GM23248 (cell line): ENCODE data around the gene ZNF674. TPM values are rescaled to one million over a fixed set of nuclear protein-coding genes. Genes with fewer than 3 reads are reported as not detected.

Experiments
- DNase-seq: peaks from one replicate; pipeline ENCODE4 v3.0.0-alpha.2; 2015
- H2AFZ ChIP-seq: fragments of 200-600 bp; sonication (generic); 2 replicates; pipeline ENCODE4 v1.6.1; 2016; ENCODE audit warnings: antibody characterized with exemption
- H3F3A ChIP-seq: fragments of 200-600 bp; sonication (generic); 2 replicates; pipeline ENCODE4 v1.6.1; 2016; ENCODE audit warnings: mild to moderate bottlenecking, antibody characterized with exemption, mixed run types; ENCODE audit not compliant: insufficient read depth
- H3K27ac ChIP-seq: fragments of 200-600 bp; sonication (generic); 2 replicates; pipeline ENCODE4 v1.5.1; 2016; ENCODE audit warnings: mild to moderate bottlenecking
- H3K27me3 ChIP-seq: fragments of 200-600 bp; sonication (generic); replicated peaks from 2 replicates; pipeline ENCODE4 v1.6.1; 2016; ENCODE audit warnings: mild to moderate bottlenecking; ENCODE audit not compliant: insufficient read depth
- H3K36me3 ChIP-seq: fragments of 200-600 bp; sonication (generic); 2 replicates; pipeline ENCODE4 v1.6.1; 2016; ENCODE audit warnings: low read depth, mild to moderate bottlenecking
- H3K4me1 ChIP-seq: fragments of 200-600 bp; sonication (generic); 2 replicates; pipeline ENCODE4 v1.6.1; 2016; ENCODE audit warnings: mild to moderate bottlenecking; ENCODE audit not compliant: insufficient read depth
- H3K4me2 ChIP-seq: fragments of 200-600 bp; sonication (generic); one replicate; pipeline ENCODE4 v1.6.1; 2016; ENCODE audit warnings: mild to moderate bottlenecking; ENCODE audit not compliant: unreplicated experiment
- H3K4me3 ChIP-seq: fragments of 200-600 bp; sonication (generic); 2 replicates; pipeline ENCODE4 v1.5.1; 2016; ENCODE audit warnings: mild to moderate bottlenecking
- H3K79me2 ChIP-seq: fragments of 200-600 bp; sonication (generic); 2 replicates; pipeline ENCODE4 v1.6.1; 2016; ENCODE audit warnings: mild to moderate bottlenecking; ENCODE audit not compliant: insufficient read depth
- H3K9ac ChIP-seq: fragments of 200-600 bp; sonication (generic); 2 replicates; pipeline ENCODE4 v1.6.1; 2016; ENCODE audit warnings: mild to moderate bottlenecking
- H3K9me2 ChIP-seq: fragments of 200-600 bp; sonication (generic); 2 replicates; pipeline ENCODE4 v1.6.1; 2016; ENCODE audit warnings: mixed run types, mild to moderate bottlenecking, moderate library complexity; ENCODE audit not compliant: insufficient read depth
- H3K9me3 ChIP-seq: fragments of 200-600 bp; sonication (generic); one replicate; pipeline ENCODE4 v1.6.1; 2017; ENCODE audit warnings: low read depth
- H4K20me1 ChIP-seq: fragments of 200-600 bp; sonication (generic); 2 replicates; pipeline ENCODE4 v1.6.0; 2016; ENCODE audit not compliant: insufficient read depth
- EZH2 ChIP-seq: fragments of 200-600 bp; sonication (generic); IDR thresholded peaks from 2 replicates; pipeline ENCODE4 v1.6.1; 2018; ENCODE audit warnings: antibody characterized with exemption, mild to moderate bottlenecking; ENCODE audit not compliant: insufficient read depth, poor library complexity, severe bottlenecking
- EZH2phosphoT487 ChIP-seq: fragments of 200-600 bp; sonication (generic); IDR thresholded peaks from 2 replicates; pipeline ENCODE4 v1.6.1; 2018; ENCODE audit warnings: antibody characterized with exemption, moderate library complexity, mild to moderate bottlenecking, low read depth; ENCODE audit not compliant: insufficient read depth
- WGBS, 2 experiments: methylation state at CpG; one replicate each; pipeline ENCODE4 v1.1.6; 2015 to 2017; ENCODE audit warnings: low lambda C conversion rate in 2 of 2, low coverage in 1 of 2; ENCODE audit errors: missing lambda C conversion rate in 2 of 2; 5-methylcytosine and 5-hydroxymethylcytosine counted together
- in situ Hi-C: fragments of 300-500 bp; cut with MboI; formaldehyde crosslinking; loops from 2 replicates; pipeline ENCODE4 v1.15.0; 2020
- polyA plus RNA-seq: library from polyadenylated mRNA; unstranded; fragments of >200 nt; fragmentation: Nextera tagmentation; extraction: Ambion mirVana; gene quantifications from 2 replicates; pipeline ENCODE4 v1.2.1, GENCODE V29; 2016
- total RNA-seq: library from RNA; depleted of rRNA; stranded (reverse); fragments of >200 nt; shearing (Covaris generic); gene quantifications from 2 replicates; pipeline ENCODE4 v1.2.3, GENCODE V29; 2014

Gene ZNF674
- total and polyA plus RNA-seq, 2 experiments from 2014 or later: 2.0 to 2.7 TPM

DNA sequence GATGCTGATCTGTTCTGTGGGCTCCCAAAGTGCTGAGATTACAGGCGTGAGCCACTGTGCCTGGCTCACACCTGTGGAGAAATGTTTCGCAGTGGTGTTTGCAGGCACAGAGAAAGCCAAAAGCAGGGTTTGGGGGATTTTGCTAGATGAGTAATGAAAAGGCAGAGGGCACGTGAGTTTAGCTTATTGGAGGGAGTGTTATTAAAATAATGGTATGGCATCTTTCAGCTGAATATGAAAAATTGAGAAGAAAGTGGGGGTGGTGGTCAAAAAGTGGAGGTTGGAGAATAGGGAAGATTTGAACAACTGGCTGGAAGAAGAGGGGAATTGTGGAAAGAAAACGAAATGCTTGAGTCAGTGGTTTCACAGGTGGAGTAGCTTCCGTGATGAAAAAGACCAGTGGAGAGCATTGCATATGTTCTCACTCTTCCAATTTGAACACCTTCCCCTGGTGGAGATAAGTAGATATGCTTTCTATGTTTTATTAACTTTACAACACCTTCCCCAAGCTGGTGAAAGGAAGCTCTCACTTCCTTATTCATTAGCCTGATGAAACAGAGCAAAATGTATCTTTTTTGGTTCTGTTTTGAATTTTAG lies 27.2 kb upstream of the ZNF674 start:
- no peaks in the 10 kb centered on the region for H3K9me3 ChIP-seq
- peak; percentile 16 for DNase-seq
- peaks cover 7% of the 10 kb centered on the region for H3K4me1 ChIP-seq
- no peaks in the 10 kb centered on the region for H4K20me1 ChIP-seq
- no peak for TF ChIP-seq EZH2phosphoT487
- TF ChIP-seq EZH2: no peak
- no peaks in the 10 kb centered on the region for H3K79me2 ChIP-seq
- no peak overlapping the region for H3K4me2 ChIP-seq
- H3K9me2 ChIP-seq: no peaks in the 10 kb centered on the region
- peaks cover 9% of the 10 kb centered on the region for H3F3A ChIP-seq
- H2AFZ ChIP-seq: peak overlapping the region; percentile 89
- peak overlapping the region; percentile 66; the same call in 1 of the 2 replicates for H3K27ac ChIP-seq
- no peak overlapping the region for H3K4me3 ChIP-seq
- no peaks in the 10 kb centered on the region for H3K27me3 ChIP-seq
- no peaks in the 10 kb centered on the region for H3K36me3 ChIP-seq
- peak overlapping the region; percentile 74; the same call in 1 of the 2 replicates for H3K9ac ChIP-seq
- 84 to 87% methylated on average over 5 of the region's 5 CpGs for WGBS, 2 experiments
- in situ Hi-C loops: loop anchor here (25.0 kb wide), 1 partner anchor 215 kb away; no protein-coding TSS in a partner anchor

DNA sequence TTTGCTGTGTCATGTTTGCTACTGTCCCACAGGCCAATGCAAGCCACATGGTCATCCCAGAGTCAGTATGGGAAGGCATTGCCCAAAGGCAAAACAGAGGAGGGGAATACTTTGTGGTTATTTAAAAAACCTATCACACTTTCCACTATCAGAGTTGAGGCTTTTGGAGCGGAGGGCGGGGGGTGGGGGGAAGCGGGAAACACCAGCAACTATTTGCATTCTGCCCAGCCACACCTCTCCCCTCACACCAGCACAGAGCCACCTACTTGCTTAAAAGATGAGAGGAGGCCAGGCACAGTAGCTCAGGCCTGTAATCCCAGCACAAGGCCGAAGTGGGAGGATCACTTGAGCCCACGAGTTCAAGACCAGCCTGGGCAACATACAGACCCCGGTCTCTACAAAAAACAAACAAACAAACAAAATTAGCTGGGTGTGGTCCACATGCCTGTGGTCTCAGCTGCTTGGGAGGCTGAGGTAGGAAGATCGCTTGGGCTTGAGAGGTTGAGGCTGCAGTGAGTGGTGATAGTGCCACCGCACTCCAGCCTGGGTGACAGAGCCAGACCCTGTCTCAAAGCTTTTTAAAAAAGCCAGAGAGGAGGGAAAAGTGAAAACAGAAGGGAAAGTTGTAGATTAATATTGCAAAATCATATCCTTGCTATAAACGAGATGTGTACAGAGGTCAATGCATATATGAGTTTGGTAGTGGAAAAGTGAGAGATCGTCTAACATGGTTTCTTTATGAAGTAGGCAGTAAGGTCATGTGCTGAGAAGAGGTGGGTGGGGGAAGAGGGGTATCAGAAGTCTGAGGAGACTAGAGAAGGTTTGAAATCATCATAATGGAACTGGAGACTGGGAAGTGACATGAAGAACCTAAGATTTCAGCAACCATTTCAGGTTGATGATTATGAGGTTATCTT lies 26.5 kb upstream of the ZNF674 start:
- Histone ChIP-seq H3K79me2 (no peaks in the 10 kb centered on the region), H3K36me3 (no peaks in the 10 kb centered on the region), H3K27ac (no peak overlapping the region), H3K9me2 (no peaks in the 10 kb centered on the region), H4K20me1 (no peaks in the 10 kb centered on the region), H3K4me1 (peaks cover under 1% of the 10 kb centered on the region), H3K4me2 (no peak overlapping the region), H3F3A (peaks cover 9% of the 10 kb centered on the region), H3K9ac (no peak overlapping the region), H3K27me3 (no peaks in the 10 kb centered on the region), H3K4me3 (no peak overlapping the region), H3K9me3 (no peaks in the 10 kb centered on the region), H2AFZ (no peak overlapping the region)
- WGBS, 2 experiments: 96 to 99% methylated on average over 5 to 10 of the region's 10 CpGs
- no peak for DNase-seq
- in situ Hi-C loops: loop anchor here (25.0 kb wide), 1 partner anchor 216 kb away; no protein-coding TSS in a partner anchor
- TF ChIP-seq EZH2phosphoT487 (no peak), EZH2 (no peak)

DNA sequence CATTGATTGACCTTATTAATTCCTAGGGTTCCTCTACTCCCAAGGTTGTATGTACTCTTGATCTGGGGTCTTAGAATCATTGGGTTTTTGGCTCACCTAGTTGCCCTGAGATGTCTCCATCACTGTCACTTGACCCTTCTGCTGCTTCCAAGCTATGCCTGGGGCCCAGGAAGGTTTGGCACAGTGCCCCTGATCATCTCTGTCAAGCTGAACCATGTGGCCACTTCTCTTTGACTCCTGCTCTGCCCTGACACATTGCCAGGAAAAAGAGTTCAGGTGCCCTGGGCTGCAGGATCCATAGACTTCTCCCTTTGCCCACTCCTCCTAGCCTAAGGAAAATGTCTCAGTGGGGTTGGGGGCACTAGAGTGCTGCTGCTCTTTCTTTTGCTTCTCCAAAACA lies 24.4 kb upstream of the ZNF674 start:
- H3K4me3 ChIP-seq: no peak overlapping the region
- H3K4me1 ChIP-seq: no peaks in the 10 kb centered on the region; the same call in 1 of the 2 replicates
- no peaks in the 10 kb centered on the region for H3K27me3 ChIP-seq
- no peaks in the 10 kb centered on the region for H3K9me3 ChIP-seq
- in situ Hi-C loops: loop anchor here (25.0 kb wide), 1 partner anchor 218 kb away; no protein-coding TSS in a partner anchor
- no peak for DNase-seq
- H2AFZ ChIP-seq: no peak overlapping the region
- no peaks in the 10 kb centered on the region for H3K36me3 ChIP-seq
- H3K27ac ChIP-seq: no peak overlapping the region
- H3K9me2 ChIP-seq: no peaks in the 10 kb centered on the region
- TF ChIP-seq EZH2phosphoT487: no peak
- no peak for TF ChIP-seq EZH2
- peaks cover 9% of the 10 kb centered on the region for H3F3A ChIP-seq
- no peaks in the 10 kb centered on the region for H4K20me1 ChIP-seq
- H3K9ac ChIP-seq: no peak overlapping the region
- no peaks in the 10 kb centered on the region for H3K79me2 ChIP-seq
- H3K4me2 ChIP-seq: no peak overlapping the region

DNA sequence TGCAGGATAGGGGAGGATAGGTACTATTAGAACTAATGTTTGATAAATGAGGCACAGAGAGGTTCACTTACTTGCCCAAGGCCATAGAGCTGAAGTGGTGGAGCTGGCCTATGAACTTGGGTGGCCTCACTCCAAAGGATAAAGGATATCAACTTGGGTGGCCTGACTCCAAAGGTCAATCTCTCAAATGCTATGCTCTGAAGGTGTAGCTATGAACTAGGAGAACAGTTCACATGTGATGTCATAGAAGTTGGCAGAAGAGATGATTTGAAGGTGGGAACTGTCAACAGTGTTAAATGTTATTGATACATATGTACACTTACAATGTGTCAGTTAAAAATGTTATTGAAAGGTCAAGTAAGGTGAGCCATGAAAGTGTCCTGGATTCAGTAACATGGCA lies 22.2 kb upstream of the ZNF674 start:
- H3K9ac ChIP-seq: no peak overlapping the region
- peaks cover 3% of the 10 kb centered on the region for H3F3A ChIP-seq
- no peaks in the 10 kb centered on the region for H3K79me2 ChIP-seq
- TF ChIP-seq EZH2: no peak
- no peak for TF ChIP-seq EZH2phosphoT487
- no peak overlapping the region for H2AFZ ChIP-seq
- H3K27me3 ChIP-seq: no peaks in the 10 kb centered on the region
- no peak for DNase-seq
- no peaks in the 10 kb centered on the region for H3K4me1 ChIP-seq
- no peaks in the 10 kb centered on the region for H3K9me2 ChIP-seq
- H3K9me3 ChIP-seq: no peaks in the 10 kb centered on the region
- in situ Hi-C loops: loop anchor here (25.0 kb wide), 1 partner anchor 220 kb away; no protein-coding TSS in a partner anchor
- no peaks in the 10 kb centered on the region for H4K20me1 ChIP-seq
- H3K4me2 ChIP-seq: no peak overlapping the region
- H3K27ac ChIP-seq: no peak overlapping the region
- no peaks in the 10 kb centered on the region for H3K36me3 ChIP-seq
- no peak overlapping the region for H3K4me3 ChIP-seq
